HepG2 (cell line): ENCODE results near the gene LRPPRC. TPM values are rescaled to one million over a fixed set of nuclear protein-coding genes. Genes with fewer than 3 reads are reported as not detected.

Source experiments
- ATF4 ChIP-seq, 2 experiments: fragments of 450-650 bp in 1 of 2; sonication (generic) in 1 of 2; formaldehyde crosslinking; IDR thresholded peaks; 2 replicates each; pipeline versions ENCODE4 v1.5.0 to v1.8.0; 2020 to 2022; ENCODE audit warnings: mild to moderate bottlenecking in 1 of 2, missing genetic modification reagents in 1 of 2
- CAMTA2 ChIP-seq: sonication (generic); formaldehyde crosslinking; IDR thresholded peaks from 2 replicates; pipeline ENCODE4 v1.4.0; 2020; ENCODE audit warnings: mild to moderate bottlenecking, missing genetic modification reagents, borderline replicate concordance
- CBX2 ChIP-seq, 2 experiments: fragments of 200-600 bp in 1 of 2; sonication (generic); formaldehyde crosslinking in 1 of 2; IDR thresholded peaks; 2 replicates each; pipeline versions ENCODE4 v1.7.0 to v1.8.1; 2018 to 2022; ENCODE audit warnings: low read depth in 2 of 2, low read length in 1 of 2, mild to moderate bottlenecking in 1 of 2, missing genetic modification reagents in 1 of 2
- ELF1 ChIP-seq: sonication (generic); formaldehyde crosslinking; IDR thresholded peaks from 2 replicates; pipeline ENCODE4 v1.4.0; 2020; ENCODE audit warnings: missing genetic modification reagents
- GMEB2 ChIP-seq: IDR thresholded peaks from 2 replicates; pipeline ENCODE4 v1.6.1; 2016; ENCODE audit warnings: missing biosample characterization, missing genetic modification reagents, low read depth
- GPBP1L1 ChIP-seq: sonication (generic); formaldehyde crosslinking; IDR thresholded peaks from 2 replicates; pipeline ENCODE4 v1.5.0; 2020; ENCODE audit warnings: mild to moderate bottlenecking, missing genetic modification reagents
- HBP1 ChIP-seq: IDR thresholded peaks from 2 replicates; pipeline ENCODE4 v1.6.1; 2016; ENCODE audit warnings: low read depth, control low read depth
- NFATC3 ChIP-seq: sonication (generic); formaldehyde crosslinking; IDR thresholded peaks from 2 replicates; pipeline ENCODE4 v1.5.1; 2020; ENCODE audit warnings: mild to moderate bottlenecking, missing genetic modification reagents
- NFE2 ChIP-seq: sonication (generic); formaldehyde crosslinking; IDR thresholded peaks from 2 replicates; pipeline ENCODE4 v1.4.0; 2020; ENCODE audit warnings: missing genetic modification reagents
- NFKB2 ChIP-seq: sonication (generic); formaldehyde crosslinking; IDR thresholded peaks from 2 replicates; pipeline ENCODE4 v1.4.0; 2020; ENCODE audit warnings: missing genetic modification reagents, borderline replicate concordance
- NKX3-1 ChIP-seq: sonication (generic); formaldehyde crosslinking; IDR thresholded peaks from 2 replicates; pipeline ENCODE4 v1.5.0; 2020; ENCODE audit warnings: missing genetic modification reagents
- SIN3B ChIP-seq: fragments of 150-350 bp; IDR thresholded peaks from 2 replicates; pipeline ENCODE4 v1.6.1; 2014; ENCODE audit warnings: low read length
- SRSF9 ChIP-seq: fragments of 200-400 bp; formaldehyde crosslinking; IDR thresholded peaks from 2 replicates; pipeline ENCODE4 v1.6.1; 2018; ENCODE audit warnings: borderline replicate concordance, mild to moderate bottlenecking, low read depth, low read length; ENCODE audit not compliant: insufficient read depth, poor library complexity, severe bottlenecking
- ZBTB2 ChIP-seq: sonication (generic); formaldehyde crosslinking; IDR thresholded peaks from 2 replicates; pipeline ENCODE4 v1.8.0; 2022; ENCODE audit warnings: low read depth, missing genetic modification reagents
- ZBTB38 ChIP-seq: sonication (generic); formaldehyde crosslinking; IDR thresholded peaks from 2 replicates; pipeline ENCODE4 v1.5.1; 2020; ENCODE audit warnings: mild to moderate bottlenecking, missing genetic modification reagents
- ZNF747 ChIP-seq: sonication (generic); formaldehyde crosslinking; IDR thresholded peaks from 2 replicates; pipeline ENCODE4 v1.8.1; 2023; ENCODE audit warnings: missing genetic modification reagents, mild to moderate bottlenecking, borderline replicate concordance
- polyA plus RNA-seq, 8 experiments: library from polyadenylated mRNA; depleted of rRNA in 3 of 8; stranded (reverse) in 7 of 8; unstranded in 1 of 8; fragments of >200 nt; fragmentation: Illumina TruSeq in 4 of 8; extraction: Trizol in 4 of 8; gene quantifications; 2 replicates each; pipeline versions ENCODE4 v1.2.1 to v1.2.3, GENCODE V29; 2011 to 2016; ENCODE audit warnings: low read depth in 4 of 8, missing spikeins in 1 of 8, mixed read lengths in 1 of 8; ENCODE audit not compliant: insufficient read depth in 1 of 8
- total RNA-seq, 5 experiments: library from RNA; depleted of rRNA; stranded (reverse); fragments of >200 nt; fragmentation: Illumina TruSeq; extraction: Trizol; gene quantifications; 2 replicates each; pipeline ENCODE4 v1.2.3, GENCODE V29; 2016; ENCODE audit warnings: low read depth in 1 of 5
- TF ChIP-seq, protein P1 (sequence below): sonication (generic); formaldehyde crosslinking; IDR thresholded peaks from 2 replicates; pipeline ENCODE4 v1.5.1; 2020; ENCODE audit warnings: mild to moderate bottlenecking, missing genetic modification reagents, moderate library complexity

LRPPRC gene
- total and polyA plus RNA-seq, 2 of the 13 experiments (the other 11 are each of a cell fraction or from before 2014, with no cell fraction given) = 117 to 167 TPM

DNA sequence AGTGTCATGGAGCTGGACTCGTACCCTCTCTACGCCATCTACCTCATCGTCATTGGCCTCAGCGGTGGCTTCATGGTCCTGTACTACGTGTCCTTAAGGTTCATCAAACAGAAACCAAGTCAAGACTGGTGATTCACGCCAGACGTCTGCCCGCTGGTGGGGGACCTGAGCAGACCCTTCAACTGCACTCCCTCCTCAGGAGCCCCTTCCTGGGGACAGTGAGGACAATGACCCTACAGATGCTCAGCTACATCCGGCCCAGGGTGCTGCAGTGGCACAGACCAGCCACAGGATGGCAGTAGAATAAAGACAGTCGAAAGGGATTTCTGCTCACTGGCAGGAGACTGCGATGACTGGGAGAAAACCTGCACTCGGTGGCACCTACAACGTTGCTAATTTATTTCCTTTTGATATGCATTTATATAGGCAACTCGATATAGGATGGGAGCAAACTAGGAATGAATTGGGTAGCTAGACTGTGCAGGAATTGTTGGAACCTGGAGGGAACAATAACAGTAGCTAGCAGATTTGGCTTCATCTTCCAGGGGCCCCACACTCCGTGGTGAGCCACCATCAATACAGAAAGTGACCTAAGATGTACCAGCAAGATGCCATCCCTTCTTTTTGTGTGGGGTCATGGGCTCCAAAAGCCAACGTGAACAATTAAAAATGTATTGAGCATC lies 117.9 kb downstream of the LRPPRC start (continued):
- TF ChIP-seq NKX3-1 (no peak), NFKB2 (CRISPR knock-in tag) (peak; percentile 82; the same call in 1 of the 2 replicates), GPBP1L1 (CRISPR knock-in tag) (no peak), SRSF9 (no peak), ZBTB2 (CRISPR knock-in tag) (no peak), HBP1 (CRISPR knock-in tag) (0 out of 2 replicates have a peak, but pooled peaks have one; percentile 53), NFE2 (CRISPR knock-in tag) (no peak), CAMTA2 (peak; percentile 32; the same call in 1 of the 2 replicates), ATF4 (CRISPR knock-in tag; IDR thresholded peaks at IDR 0.05) (no peak), ZBTB38 (CRISPR knock-in tag) (no peak), ELF1 (CRISPR knock-in tag) (peak; percentile 30; the same call in 1 of the 2 replicates), SIN3B (no peak), ZNF747 (CRISPR knock-in tag) (no peak), CBX2 (IDR thresholded peaks at IDR 0.05; ENCODE audit: low read depth, low read length) (no peak), CBX2 (CRISPR knock-in tag; IDR thresholded peaks at IDR 0.05; ENCODE audit: low read depth) (no peak), GMEB2 (CRISPR knock-in tag) (no peak), NFATC3 (CRISPR knock-in tag) (no peak)
- TF ChIP-seq, protein P1, sequence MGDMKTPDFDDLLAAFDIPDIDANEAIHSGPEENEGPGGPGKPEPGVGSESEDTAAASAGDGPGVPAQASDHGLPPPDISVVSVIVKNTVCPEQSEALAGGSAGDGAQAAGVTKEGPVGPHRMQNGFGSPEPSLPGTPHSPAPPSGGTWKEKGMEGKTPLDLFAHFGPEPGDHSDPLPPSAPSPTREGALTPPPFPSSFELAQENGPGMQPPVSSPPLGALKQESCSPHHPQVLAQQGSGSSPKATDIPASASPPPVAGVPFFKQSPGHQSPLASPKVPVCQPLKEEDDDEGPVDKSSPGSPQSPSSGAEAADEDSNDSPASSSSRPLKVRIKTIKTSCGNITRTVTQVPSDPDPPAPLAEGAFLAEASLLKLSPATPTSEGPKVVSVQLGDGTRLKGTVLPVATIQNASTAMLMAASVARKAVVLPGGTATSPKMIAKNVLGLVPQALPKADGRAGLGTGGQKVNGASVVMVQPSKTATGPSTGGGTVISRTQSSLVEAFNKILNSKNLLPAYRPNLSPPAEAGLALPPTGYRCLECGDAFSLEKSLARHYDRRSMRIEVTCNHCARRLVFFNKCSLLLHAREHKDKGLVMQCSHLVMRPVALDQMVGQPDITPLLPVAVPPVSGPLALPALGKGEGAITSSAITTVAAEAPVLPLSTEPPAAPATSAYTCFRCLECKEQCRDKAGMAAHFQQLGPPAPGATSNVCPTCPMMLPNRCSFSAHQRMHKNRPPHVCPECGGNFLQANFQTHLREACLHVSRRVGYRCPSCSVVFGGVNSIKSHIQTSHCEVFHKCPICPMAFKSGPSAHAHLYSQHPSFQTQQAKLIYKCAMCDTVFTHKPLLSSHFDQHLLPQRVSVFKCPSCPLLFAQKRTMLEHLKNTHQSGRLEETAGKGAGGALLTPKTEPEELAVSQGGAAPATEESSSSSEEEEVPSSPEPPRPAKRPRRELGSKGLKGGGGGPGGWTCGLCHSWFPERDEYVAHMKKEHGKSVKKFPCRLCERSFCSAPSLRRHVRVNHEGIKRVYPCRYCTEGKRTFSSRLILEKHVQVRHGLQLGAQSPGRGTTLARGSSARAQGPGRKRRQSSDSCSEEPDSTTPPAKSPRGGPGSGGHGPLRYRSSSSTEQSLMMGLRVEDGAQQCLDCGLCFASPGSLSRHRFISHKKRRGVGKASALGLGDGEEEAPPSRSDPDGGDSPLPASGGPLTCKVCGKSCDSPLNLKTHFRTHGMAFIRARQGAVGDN (CRISPR knock-in tag) = peak; percentile 43
